RWPE2 (cell line): Measurements from ENCODE around the gene PDF.

Experiments
- ATAC-seq: fragments of 200-7000 bp; cut with Tn5 transposase; 3 replicates; pipeline ENCODE4 v1.9.1; 2021; ENCODE audit warnings: low read depth
- DNase-seq: peaks from one replicate; pipeline ENCODE4 v3.0.0-alpha.2; 2020; ENCODE audit warnings: low spot score
- H3K27ac ChIP-seq: fragments of 450-650 bp; 2 replicates; pipeline ENCODE4 v1.5.1; 2017; ENCODE audit warnings: mild to moderate bottlenecking; ENCODE audit not compliant: poor library complexity, severe bottlenecking
- H3K27me3 ChIP-seq: fragments of 250-450 bp; sonication (Bioruptor Pico); 2 replicates; pipeline ENCODE4 v1.5.1; 2021; ENCODE audit warnings: mild to moderate bottlenecking, moderate library complexity; ENCODE audit not compliant: insufficient read depth, poor library complexity, severe bottlenecking
- H3K36me3 ChIP-seq: fragments of 250-450 bp; sonication (Bioruptor Pico); 2 replicates; pipeline ENCODE4 v1.5.1; 2020; ENCODE audit warnings: low read depth, mild to moderate bottlenecking, moderate library complexity
- H3K4me1 ChIP-seq: fragments of 250-450 bp; sonication (Bioruptor Pico); 2 replicates; pipeline ENCODE4 v1.5.1; 2021; ENCODE audit warnings: mild to moderate bottlenecking, moderate library complexity; ENCODE audit not compliant: insufficient read depth, poor library complexity, severe bottlenecking
- H3K4me3 ChIP-seq: fragments of 250-450 bp; sonication (Bioruptor Pico); 2 replicates; pipeline ENCODE4 v1.5.1; 2021; ENCODE audit warnings: mild to moderate bottlenecking, moderate library complexity; ENCODE audit not compliant: severe bottlenecking
- H3K9me3 ChIP-seq: fragments of 250-450 bp; sonication (Bioruptor Pico); 2 replicates; pipeline ENCODE4 v1.5.1; 2021; ENCODE audit warnings: mild to moderate bottlenecking, moderate library complexity; ENCODE audit not compliant: severe bottlenecking
- CTCF ChIP-seq: fragments of 450-650 bp; IDR thresholded peaks from one replicate; pipeline ENCODE4 v1.5.1; 2017; ENCODE audit warnings: mild to moderate bottlenecking, moderate library complexity; ENCODE audit not compliant: poor library complexity, severe bottlenecking

The PDF gene

GRCh38 chr16:69318911-69319289, 11.5 kb downstream of the PDF start:
- no peak for TF ChIP-seq CTCF
- H3K36me3 ChIP-seq = peaks cover 94% of the 10 kb centered on the region

GRCh38 chr16:69318177-69318910, 12.0 kb downstream of the PDF start:
- Histone ChIP-seq H3K27me3 (no peaks in the 10 kb centered on the region), H3K4me3 (no peak overlapping the region), H3K4me1 (no peaks in the 10 kb centered on the region), H3K9me3 (no peaks in the 10 kb centered on the region), H3K27ac (no peak overlapping the region), H3K36me3 (peaks cover 93% of the 10 kb centered on the region)
- DNase-seq = no peak
- ATAC-seq = 0 out of 3 replicates have a peak, but pooled peaks have one; percentile 16
- TF ChIP-seq CTCF = no peak

More at GRCh38 chr16:69318911-69319289, 11.5 kb downstream of the PDF start:
- H3K9me3 ChIP-seq = no peaks in the 10 kb centered on the region
- DNase-seq (no peak), ATAC-seq (no peak)
- H3K4me1 ChIP-seq = no peaks in the 10 kb centered on the region
- no peak overlapping the region for H3K27ac ChIP-seq
- no peak overlapping the region for H3K4me3 ChIP-seq
- H3K27me3 ChIP-seq = no peaks in the 10 kb centered on the region

- H3K4me1 ChIP-seq = no peaks in the 10 kb centered on the region
- DNase-seq (no peak), ATAC-seq (no peak)
- TF ChIP-seq CTCF = no peak
- no peak overlapping the region for H3K27ac ChIP-seq
- H3K36me3 ChIP-seq = peaks cover 85% of the 10 kb centered on the region
- no peak overlapping the region for H3K4me3 ChIP-seq
- H3K27me3 ChIP-seq = no peaks in the 10 kb centered on the region
- H3K9me3 ChIP-seq = no peaks in the 10 kb centered on the region
Observed at GRCh38 chr16:69316595-69317034, 13.8 kb downstream of the PDF start.

- no peak for ATAC-seq
- peaks cover 76% of the 10 kb centered on the region for H3K36me3 ChIP-seq
- DNase-seq = no peak
- no peaks in the 10 kb centered on the region for H3K9me3 ChIP-seq
- no peak overlapping the region for H3K4me3 ChIP-seq
- no peak for TF ChIP-seq CTCF
- no peaks in the 10 kb centered on the region for H3K4me1 ChIP-seq
- no peaks in the 10 kb centered on the region for H3K27me3 ChIP-seq
- H3K27ac ChIP-seq = no peak overlapping the region
Observed at GRCh38 chr16:69315486-69316311, 14.7 kb downstream of the PDF start.
